Mammary epithelial cell (primary cell): Measurements from ENCODE around the gene BAZ1B.

Experiments
- EZH2 ChIP-seq: IDR thresholded peaks from 2 replicates; pipeline ENCODE4 v1.6.1; 2012; ENCODE audit warnings: low read length, inconsistent platforms, borderline replicate concordance
- TF ChIP-seq, protein P1 (sequence below), 2 donors: IDR thresholded peaks in 1 of 2; conservative IDR thresholded peaks in 1 of 2; 2 replicates each; pipeline ENCODE4 v1.5.1; 2011 to 2012; ENCODE audit warnings: inconsistent platforms in 2 of 2, low read length in 2 of 2, mild to moderate bottlenecking in 2 of 2, control low read depth in 1 of 2, low read depth in 1 of 2; ENCODE audit not compliant: insufficient read depth in 1 of 2; ENCODE audit errors: extremely low read depth in 1 of 2

DNA sequence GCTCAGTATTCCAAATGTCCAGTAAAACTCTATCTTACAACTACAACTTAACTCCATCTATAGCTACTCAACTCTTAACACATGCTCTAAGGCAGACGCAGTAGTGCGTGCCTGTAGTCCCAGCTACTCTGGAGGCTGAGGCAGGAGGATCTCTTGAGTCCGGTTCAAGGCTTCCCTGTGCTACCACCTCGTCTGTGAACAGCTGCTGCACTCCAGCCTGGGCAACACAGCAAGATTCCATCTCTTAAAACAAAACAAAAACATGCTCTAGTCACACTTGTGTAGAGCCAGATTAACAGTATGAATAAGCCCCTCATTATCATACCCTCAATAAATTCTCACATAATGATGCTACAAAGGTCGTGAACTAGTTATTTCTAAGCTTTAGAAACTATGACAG lies 3.6 kb downstream of the BAZ1B start:
- TF ChIP-seq EZH2 = no peak
- TF ChIP-seq, protein P1, sequence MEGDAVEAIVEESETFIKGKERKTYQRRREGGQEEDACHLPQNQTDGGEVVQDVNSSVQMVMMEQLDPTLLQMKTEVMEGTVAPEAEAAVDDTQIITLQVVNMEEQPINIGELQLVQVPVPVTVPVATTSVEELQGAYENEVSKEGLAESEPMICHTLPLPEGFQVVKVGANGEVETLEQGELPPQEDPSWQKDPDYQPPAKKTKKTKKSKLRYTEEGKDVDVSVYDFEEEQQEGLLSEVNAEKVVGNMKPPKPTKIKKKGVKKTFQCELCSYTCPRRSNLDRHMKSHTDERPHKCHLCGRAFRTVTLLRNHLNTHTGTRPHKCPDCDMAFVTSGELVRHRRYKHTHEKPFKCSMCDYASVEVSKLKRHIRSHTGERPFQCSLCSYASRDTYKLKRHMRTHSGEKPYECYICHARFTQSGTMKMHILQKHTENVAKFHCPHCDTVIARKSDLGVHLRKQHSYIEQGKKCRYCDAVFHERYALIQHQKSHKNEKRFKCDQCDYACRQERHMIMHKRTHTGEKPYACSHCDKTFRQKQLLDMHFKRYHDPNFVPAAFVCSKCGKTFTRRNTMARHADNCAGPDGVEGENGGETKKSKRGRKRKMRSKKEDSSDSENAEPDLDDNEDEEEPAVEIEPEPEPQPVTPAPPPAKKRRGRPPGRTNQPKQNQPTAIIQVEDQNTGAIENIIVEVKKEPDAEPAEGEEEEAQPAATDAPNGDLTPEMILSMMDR (conservative IDR thresholded peaks at IDR 0.05 in 1 of 2, IDR thresholded peaks at IDR 0.05 in 1 of 2; ENCODE audit: extremely low read depth in 1 of 2, insufficient read depth in 1 of 2, low read depth in 1 of 2, low read length in 2 of 2) = no peak
